MCF 10A (cell line): ENCODE data around the gene OSM. TPM values are rescaled to one million over a fixed set of nuclear protein-coding genes. Genes with fewer than 3 reads are reported as not detected.

Experiments used
- BruUV-seq: library from RNA; stranded (reverse); fragments of 400-500 nt; replicated peaks from 2 replicates; lab custom pipeline; 2021; lab: Mats Ljungman, UMichigan
- CTCF ChIA-PET: fragments of 300-600 bp; sonication (Branson Sonifier 250); formaldehyde crosslinking; extraction: SDS; loops from one replicate; lab custom pipeline; 2021; ENCODE audit warnings: antibody characterized with exemption, inconsistent platforms; lab: Yijun Ruan, JAX
- POLR2A ChIA-PET: fragments of 300-600, 350-650 bp; sonication (Branson Sonifier 250); formaldehyde crosslinking; extraction: SDS; loops from one replicate; lab custom pipeline; 2020; ENCODE audit warnings: antibody characterized with exemption, inconsistent platforms; lab: Yijun Ruan, JAX
- DNase-seq: peaks from one replicate; pipeline ENCODE4 v3.0.0-alpha.2; 2018; ENCODE audit not compliant: unreplicated experiment
- H3K27ac Mint-ChIP-seq: one replicate; pipeline ENCODE4 v1.8.0; 2022; ENCODE audit warnings: mild to moderate bottlenecking, low read depth, mixed read lengths; ENCODE audit not compliant: unreplicated experiment
- H3K27me3 Mint-ChIP-seq: one replicate; pipeline ENCODE4 v1.8.0; 2022; ENCODE audit warnings: mixed read lengths; ENCODE audit not compliant: insufficient read depth, unreplicated experiment
- H3K36me3 Mint-ChIP-seq: one replicate; pipeline ENCODE4 v1.8.0; 2022; ENCODE audit warnings: mild to moderate bottlenecking, moderate library complexity, mixed read lengths; ENCODE audit not compliant: insufficient read depth, unreplicated experiment
- H3K4me1 Mint-ChIP-seq: one replicate; pipeline ENCODE4 v1.8.0; 2022; ENCODE audit warnings: mixed read lengths; ENCODE audit not compliant: insufficient read depth, unreplicated experiment
- H3K4me3 Mint-ChIP-seq: one replicate; pipeline ENCODE4 v1.8.0; 2022; ENCODE audit warnings: mild to moderate bottlenecking, moderate library complexity, mixed read lengths; ENCODE audit not compliant: unreplicated experiment
- H3K9me3 Mint-ChIP-seq: one replicate; pipeline ENCODE4 v1.8.0; 2022; ENCODE audit warnings: mixed read lengths; ENCODE audit not compliant: unreplicated experiment
- CTCF ChIP-seq: fragments of 200-600 bp; IDR thresholded peaks from one replicate; pipeline ENCODE4 v1.8.0; 2022; ENCODE audit warnings: antibody characterized with exemption, mild to moderate bottlenecking; ENCODE audit not compliant: unreplicated experiment
- intact Hi-C: fragments of 100-400 bp; cut with micrococcal nuclease; formaldehyde crosslinking; loops from 2 replicates; pipeline ENCODE4 v1.14.1; 2022
- total RNA-seq: library from RNA; stranded (reverse); gene quantifications from 2 replicates; pipeline ENCODE4 v1.2.3, GENCODE V29; 2022

The OSM gene
- total RNA-seq, 1 experiment from 2014 or later = not detected

- Mint-ChIP-seq H3K4me3 (no peak overlapping the region), H3K27ac (no peak overlapping the region), H3K27me3 (no peaks in the 10 kb centered on the region), H3K4me1 (peaks cover 6% of the 10 kb centered on the region), H3K9me3 (no peaks in the 10 kb centered on the region), H3K36me3 (no peaks in the 10 kb centered on the region)
- ChIA-PET CTCF (interaction anchor here (0.8 to 1.5 kb wide), 3 partner anchors 12 to 159 kb away, joined by 3 to 9 read pairs (median 7); partner anchors contain the start of gene CASTOR1), POLR2A (interaction anchor here (0.9 kb wide), 1 partner anchor 17 kb away, joined by 3 read pairs; no protein-coding TSS in a partner anchor)
- intact Hi-C loops = no loop called here
- no peak for DNase-seq
- BruUV-seq = no TSS peak
- no peak for TF ChIP-seq CTCF
Measured at GRCh38 chr22:30267382-30268302, 991 bp upstream of the OSM start.

- no peak overlapping the region for H3K4me3 Mint-ChIP-seq
- DNase-seq = no peak
- H3K4me1 Mint-ChIP-seq = peaks cover 6% of the 10 kb centered on the region
- no peaks in the 10 kb centered on the region for H3K9me3 Mint-ChIP-seq
- CTCF ChIA-PET = interaction anchor here (3.6 kb wide), 1 partner anchor 20 kb away, joined by 18 read pairs; no protein-coding TSS in a partner anchor
- BruUV-seq = no TSS peak
- POLR2A ChIA-PET = no interaction called here
- intact Hi-C loops = no loop called here
- H3K27ac Mint-ChIP-seq = no peak overlapping the region
- no peaks in the 10 kb centered on the region for H3K27me3 Mint-ChIP-seq
- no peak for TF ChIP-seq CTCF
- no peaks in the 10 kb centered on the region for H3K36me3 Mint-ChIP-seq
Measured at GRCh38 chr22:30265823-30266444, 717 bp downstream of the OSM start.

GRCh38 chr22:30265131-30265720 is 1.4 kb downstream of the OSM start:
- intact Hi-C loops = no loop called here
- no peak for TF ChIP-seq CTCF
- Mint-ChIP-seq H3K27me3 (no peaks in the 10 kb centered on the region), H3K36me3 (no peaks in the 10 kb centered on the region), H3K27ac (no peak overlapping the region), H3K4me1 (peaks cover 6% of the 10 kb centered on the region), H3K9me3 (no peaks in the 10 kb centered on the region), H3K4me3 (no peak overlapping the region)
- ChIA-PET CTCF (interaction anchor here (0.5 to 3.6 kb wide), 6 partner anchors 12 to 176 kb away, joined by 3 to 34 read pairs (median 4); partner anchors contain the start of gene CASTOR1), POLR2A (no interaction called here)
- BruUV-seq = no TSS peak
- no peak for DNase-seq
